PFSK-1 (cell line): ENCODE measurements around the gene ARHGEF33.

Source experiments
- FOXP2 ChIP-seq: optimal IDR thresholded peaks from 2 replicates; pipeline ENCODE3; 2011; ENCODE audit warnings: borderline replicate concordance, control low read depth, inconsistent platforms; ENCODE audit not compliant: insufficient read depth; ENCODE audit errors: extremely low read length, extremely low read depth
- POLR2AphosphoS5 ChIP-seq: IDR thresholded peaks from 2 replicates; pipeline ENCODE4 v1.6.1; 2012; ENCODE audit warnings: low read depth, mild to moderate bottlenecking, control low read depth, low read length, moderate library complexity
- SIN3A ChIP-seq: IDR thresholded peaks from 2 replicates; pipeline ENCODE4 v1.6.1; 2012; ENCODE audit warnings: mild to moderate bottlenecking, low read length, moderate library complexity, borderline replicate concordance; ENCODE audit not compliant: insufficient read depth
- TAF1 ChIP-seq: IDR thresholded peaks from 2 replicates; pipeline ENCODE4 v1.6.1; 2012; ENCODE audit warnings: low read length, control low read depth, borderline replicate concordance; ENCODE audit not compliant: insufficient read depth
- TF ChIP-seq, protein P1 (sequence below), 2 experiments: IDR thresholded peaks; 2 replicates each; pipeline versions ENCODE4 v1.6.1 to v1.8.0; 2011 to 2012; ENCODE audit warnings: low read depth in 2 of 2, low read length in 2 of 2, control low read depth in 1 of 2, inconsistent platforms in 1 of 2, mild to moderate bottlenecking in 1 of 2, moderate library complexity in 1 of 2; ENCODE audit not compliant: insufficient read depth in 1 of 2

Gene ARHGEF33

DNA sequence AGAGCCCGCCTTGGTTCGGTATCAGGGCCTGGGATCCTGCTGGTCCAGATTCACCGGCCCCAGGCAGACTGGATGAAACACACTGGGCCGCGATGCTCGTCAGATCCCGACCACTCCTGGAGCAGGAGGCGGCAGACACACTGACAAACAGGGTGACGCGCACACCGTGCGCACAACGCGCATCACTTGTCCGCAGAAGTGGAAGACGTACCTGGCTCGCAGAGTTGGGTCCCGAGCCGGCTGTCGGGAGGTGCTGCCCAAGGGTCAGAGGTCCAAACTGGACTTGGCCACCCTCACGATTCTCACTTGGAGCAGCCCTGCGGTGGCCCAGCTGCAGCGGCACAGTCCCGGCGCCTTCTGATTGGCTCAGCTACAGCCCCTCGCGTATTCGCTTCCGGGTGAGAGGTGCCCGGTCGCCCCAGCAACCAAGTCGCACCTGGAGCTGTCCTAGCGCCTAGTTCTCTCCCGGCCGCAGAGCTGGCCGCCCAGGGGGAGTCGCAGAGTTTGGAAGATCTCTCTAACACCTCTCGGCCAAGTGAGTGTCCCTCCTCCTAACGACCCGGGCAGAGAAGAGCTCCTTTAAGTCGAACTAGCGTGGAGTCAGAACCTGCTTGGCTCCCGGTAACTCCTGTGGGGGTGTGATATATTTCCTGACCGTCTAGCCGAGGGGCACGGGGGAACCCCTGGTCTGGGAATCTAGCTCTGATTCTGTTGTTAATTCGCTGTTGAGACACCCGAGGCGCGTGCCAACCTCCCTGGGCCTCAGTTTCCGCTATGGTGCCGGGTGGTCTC lies 13.9 kb upstream of the ARHGEF33 start, which contains the start of the genes DHX57 and MORN2:
Gene DHX57 (minus strand): TSS at position 359 of the 792 bp plus-strand sequence. CDS start 7,529 bp downstream, outside the sequence.
Gene MORN2 (plus strand): TSS at position 401 of the 792 bp plus-strand sequence.
- TF ChIP-seq SIN3A (peak; percentile 84; the same call in 1 of the 2 replicates), POLR2AphosphoS5 (peak; percentile 79), FOXP2 (peak; percentile 11), TAF1 (peak; percentile 72; the same call in 1 of the 2 replicates)
- TF ChIP-seq, protein P1, sequence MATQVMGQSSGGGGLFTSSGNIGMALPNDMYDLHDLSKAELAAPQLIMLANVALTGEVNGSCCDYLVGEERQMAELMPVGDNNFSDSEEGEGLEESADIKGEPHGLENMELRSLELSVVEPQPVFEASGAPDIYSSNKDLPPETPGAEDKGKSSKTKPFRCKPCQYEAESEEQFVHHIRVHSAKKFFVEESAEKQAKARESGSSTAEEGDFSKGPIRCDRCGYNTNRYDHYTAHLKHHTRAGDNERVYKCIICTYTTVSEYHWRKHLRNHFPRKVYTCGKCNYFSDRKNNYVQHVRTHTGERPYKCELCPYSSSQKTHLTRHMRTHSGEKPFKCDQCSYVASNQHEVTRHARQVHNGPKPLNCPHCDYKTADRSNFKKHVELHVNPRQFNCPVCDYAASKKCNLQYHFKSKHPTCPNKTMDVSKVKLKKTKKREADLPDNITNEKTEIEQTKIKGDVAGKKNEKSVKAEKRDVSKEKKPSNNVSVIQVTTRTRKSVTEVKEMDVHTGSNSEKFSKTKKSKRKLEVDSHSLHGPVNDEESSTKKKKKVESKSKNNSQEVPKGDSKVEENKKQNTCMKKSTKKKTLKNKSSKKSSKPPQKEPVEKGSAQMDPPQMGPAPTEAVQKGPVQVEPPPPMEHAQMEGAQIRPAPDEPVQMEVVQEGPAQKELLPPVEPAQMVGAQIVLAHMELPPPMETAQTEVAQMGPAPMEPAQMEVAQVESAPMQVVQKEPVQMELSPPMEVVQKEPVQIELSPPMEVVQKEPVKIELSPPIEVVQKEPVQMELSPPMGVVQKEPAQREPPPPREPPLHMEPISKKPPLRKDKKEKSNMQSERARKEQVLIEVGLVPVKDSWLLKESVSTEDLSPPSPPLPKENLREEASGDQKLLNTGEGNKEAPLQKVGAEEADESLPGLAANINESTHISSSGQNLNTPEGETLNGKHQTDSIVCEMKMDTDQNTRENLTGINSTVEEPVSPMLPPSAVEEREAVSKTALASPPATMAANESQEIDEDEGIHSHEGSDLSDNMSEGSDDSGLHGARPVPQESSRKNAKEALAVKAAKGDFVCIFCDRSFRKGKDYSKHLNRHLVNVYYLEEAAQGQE (IDR thresholded peaks at IDR 0.05; ENCODE audit: insufficient read depth in 1 of 2, low read depth in 2 of 2, low read length in 2 of 2), result peak; percentile 62 to 79; a peak in 3 of 4 replicates

DNA sequence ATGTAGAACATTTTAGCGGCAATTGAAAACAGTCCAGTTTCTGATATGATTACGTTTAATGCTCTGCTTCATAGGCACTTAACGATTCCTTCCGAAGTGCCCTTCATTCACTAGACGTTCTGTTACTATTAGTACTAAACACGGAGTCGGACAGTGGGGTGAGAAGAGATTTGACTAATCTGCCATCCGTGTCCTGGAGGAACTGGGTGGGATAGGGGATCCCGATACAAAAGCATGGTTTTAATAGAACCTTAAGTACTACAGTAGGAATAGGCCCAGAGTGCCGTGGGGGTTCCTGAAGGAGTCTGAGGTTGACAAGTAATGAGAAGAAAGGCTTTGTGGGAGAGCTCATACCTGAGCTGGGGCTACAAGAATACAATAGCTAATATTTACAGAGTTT lies 13.3 kb upstream of the ARHGEF33 start:
- TF ChIP-seq POLR2AphosphoS5, result no peak
- TF ChIP-seq FOXP2, result no peak
- TF ChIP-seq, protein P1 (IDR thresholded peaks at IDR 0.05; ENCODE audit: insufficient read depth in 1 of 2, low read depth in 2 of 2, low read length in 2 of 2), result no peak
- TF ChIP-seq SIN3A, result no peak
- TF ChIP-seq TAF1, result no peak

DNA sequence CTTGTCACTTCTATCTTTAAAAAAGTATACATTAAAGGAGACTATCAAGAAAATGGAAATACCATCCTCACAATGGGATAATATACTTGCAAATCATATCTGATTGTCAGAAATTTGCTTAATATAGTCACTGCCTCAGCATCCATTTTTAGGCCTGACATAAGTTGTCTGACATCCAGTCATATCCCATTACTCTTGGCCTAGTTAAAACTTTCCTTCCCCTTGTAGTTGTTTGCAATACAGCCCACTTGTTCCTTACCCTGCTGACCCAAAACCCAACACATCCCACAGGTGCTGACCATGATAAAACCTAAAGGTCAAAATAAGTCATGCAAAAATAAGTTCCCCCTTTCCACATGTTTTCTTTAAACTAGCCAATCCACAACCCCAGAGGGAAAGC lies 3.6 kb upstream of the ARHGEF33 start:
- TF ChIP-seq FOXP2 (no peak), POLR2AphosphoS5 (no peak), TAF1 (no peak), SIN3A (no peak)
- TF ChIP-seq, protein P1 (IDR thresholded peaks at IDR 0.05; ENCODE audit: insufficient read depth in 1 of 2, low read depth in 2 of 2, low read length in 2 of 2), result no peak

DNA sequence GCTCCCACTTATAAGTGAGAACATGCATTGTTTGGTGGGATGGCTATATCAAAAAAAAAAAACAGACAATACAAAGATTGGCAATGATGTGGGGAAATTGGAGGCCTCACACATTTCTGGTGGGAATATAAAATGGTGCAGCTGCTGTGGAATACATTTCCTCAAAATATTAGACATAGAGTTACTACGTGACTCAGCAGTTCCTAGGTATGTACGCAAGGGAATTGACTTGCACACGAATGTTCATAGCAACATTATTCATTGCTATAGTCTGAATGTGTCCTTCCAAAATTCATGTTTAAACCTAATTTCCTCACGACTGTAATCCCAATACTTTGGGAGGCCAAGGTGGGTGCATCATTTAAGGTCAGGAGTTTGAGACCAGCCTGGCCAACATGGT lies 2.3 kb upstream of the ARHGEF33 start:
- no peak for TF ChIP-seq FOXP2
- TF ChIP-seq SIN3A, result no peak
- no peak for TF ChIP-seq TAF1
- TF ChIP-seq, protein P1 (IDR thresholded peaks at IDR 0.05; ENCODE audit: insufficient read depth in 1 of 2, low read depth in 2 of 2, low read length in 2 of 2), result no peak
- TF ChIP-seq POLR2AphosphoS5, result no peak
